ENCODE data around the gene C9orf153.

Gene C9orf153

DNA sequence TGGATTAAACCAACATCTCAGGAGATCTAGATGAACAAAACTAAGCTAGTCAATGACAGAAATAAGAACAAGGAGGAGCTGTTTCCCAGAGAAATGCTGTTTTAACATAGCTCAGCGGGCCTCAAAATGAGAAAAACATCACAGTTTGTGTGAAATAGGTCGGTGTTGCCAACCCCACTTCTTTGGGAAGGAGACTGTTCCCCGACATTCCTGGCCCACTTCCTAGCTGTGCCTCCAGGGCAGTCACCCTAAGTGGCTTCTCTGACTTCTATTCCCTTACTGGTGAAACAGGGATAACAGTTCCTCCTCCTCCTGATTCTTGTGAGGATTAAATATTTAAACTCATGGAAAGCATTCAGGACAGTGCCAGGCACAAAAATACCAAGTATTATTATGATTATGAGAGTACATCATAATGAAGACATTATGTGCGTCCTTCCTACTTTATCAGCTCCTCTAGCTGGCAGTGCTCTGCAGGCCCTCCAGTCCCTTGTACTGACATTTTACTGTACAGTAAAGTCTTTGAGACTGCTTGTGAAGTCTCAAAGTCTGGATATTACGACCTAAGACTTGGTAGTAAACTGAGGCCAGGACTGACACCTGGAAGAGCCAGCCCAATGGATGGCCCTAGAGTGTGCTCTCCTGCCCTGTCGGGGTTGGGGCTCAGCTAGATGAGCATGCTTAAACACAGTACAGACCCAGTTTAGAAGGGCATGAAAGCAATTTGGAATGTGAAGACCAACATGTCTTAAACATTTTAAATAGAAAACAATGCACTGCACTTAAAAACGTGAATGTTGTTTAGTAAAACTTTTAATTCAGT, 15.6 kb upstream of the C9orf153 start:
- no peak for FAIRE-seq
- no peak for DNase-seq (ENCODE audit: extremely low spot score, insufficient read length, low read depth)

DNA sequence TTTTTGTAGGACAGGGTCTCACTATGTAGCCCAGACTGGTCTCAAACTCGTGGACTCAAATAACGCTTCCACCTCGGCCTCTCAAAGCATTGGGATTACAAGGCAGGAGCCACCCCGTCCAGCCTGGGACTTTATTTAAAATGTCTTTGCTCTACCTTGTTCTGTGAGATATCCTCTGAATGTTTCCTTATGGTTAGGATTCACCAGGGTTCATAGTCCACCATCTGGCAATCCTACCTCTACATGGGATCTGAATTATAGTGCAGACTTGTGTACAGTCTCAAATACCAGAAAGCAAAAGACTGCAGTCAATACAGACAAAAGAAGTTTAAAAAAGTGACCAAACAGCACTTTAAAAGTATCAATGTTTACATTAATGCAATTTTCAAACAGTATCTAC, 12.8 kb upstream of the C9orf153 start:
- DNase-seq (ENCODE audit: extremely low spot score, insufficient read length, low read depth) (no peak), FAIRE-seq (no peak)

DNA sequence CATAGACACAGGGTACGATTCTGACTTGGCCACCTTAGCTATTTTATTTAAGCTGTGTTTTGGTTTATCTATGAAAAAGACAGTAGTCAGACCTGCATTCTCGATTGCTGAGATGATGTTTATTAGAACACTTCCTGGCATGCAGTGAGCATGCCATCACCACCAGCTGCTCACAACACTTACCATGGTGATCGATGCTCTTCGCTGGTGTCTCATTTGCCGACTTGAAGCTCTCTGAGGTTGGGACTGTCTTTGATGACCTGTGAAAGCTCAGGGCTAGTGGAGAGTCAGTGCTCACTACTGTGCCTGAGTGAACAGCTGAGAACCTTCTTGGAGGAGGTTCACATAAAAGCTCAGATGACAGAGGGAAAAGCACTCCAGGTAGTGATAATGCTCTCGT, 4.4 kb upstream of the C9orf153 start:
- FAIRE-seq = no peak
- no peak for DNase-seq (ENCODE audit: extremely low spot score, insufficient read length, low read depth)

DNA sequence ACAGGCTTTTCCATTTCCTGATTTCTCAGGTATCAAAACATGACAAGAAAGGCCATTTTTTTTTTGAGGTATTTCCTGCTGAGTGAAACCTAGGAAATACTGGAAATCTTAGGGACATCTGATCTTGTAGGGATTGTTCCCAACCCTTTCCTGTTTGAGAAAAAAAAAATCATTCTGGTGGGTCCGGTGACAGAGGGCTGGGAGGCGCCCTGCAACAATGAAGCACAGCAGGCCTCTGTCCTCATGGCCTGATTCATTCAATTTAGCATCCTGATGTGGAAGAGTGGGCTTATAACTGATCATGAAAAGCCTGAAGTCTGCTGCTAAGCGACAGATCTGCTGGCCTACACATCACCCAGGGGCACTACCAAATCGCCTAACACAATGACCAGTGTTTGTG, 3.0 kb upstream of the C9orf153 start:
- DNase-seq (ENCODE audit: extremely low spot score, insufficient read length, low read depth) (no peak), FAIRE-seq (no peak)

DNA sequence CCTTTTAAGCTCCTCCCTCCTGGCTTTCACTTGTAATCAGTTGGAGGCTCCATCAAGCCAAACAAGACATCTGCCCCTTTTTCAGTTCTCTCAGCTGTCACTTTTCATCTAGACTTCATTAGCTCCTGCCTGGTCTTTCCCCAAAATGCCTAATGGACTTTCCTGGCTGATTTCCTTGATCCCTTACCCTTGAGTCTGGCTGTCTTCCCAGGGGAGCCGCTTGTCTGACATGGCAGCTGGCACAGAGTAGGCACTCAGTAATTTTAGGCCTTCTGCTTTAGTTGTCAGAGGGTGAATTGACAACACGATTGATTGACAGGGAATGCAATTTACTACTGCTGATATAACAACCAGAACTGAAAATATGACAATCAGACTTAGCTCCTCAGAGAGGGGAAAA, 2.1 kb downstream of the C9orf153 start:
- DNase-seq (ENCODE audit: extremely low spot score, insufficient read length, low read depth) (no peak), FAIRE-seq (no peak)

DNA sequence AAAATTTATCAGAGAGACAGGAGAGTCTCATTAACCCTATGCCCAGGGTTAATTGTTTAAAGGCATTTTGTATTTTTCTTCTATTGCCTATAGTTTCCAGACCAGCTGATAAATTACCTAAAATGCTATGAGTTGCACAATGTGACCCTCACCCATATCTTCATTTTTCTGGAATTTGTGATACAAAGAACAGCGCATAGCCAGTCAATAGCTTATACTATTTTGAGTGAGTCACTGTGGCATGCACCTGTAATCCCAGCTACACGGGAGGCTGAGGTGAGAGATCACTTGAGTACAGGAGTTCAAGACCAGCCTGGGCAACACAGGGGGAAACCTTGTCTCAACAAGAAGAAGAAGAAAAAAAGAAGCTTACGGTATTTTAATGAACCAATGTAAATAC, 2.8 kb downstream of the C9orf153 start:
- no peak for FAIRE-seq
- DNase-seq (ENCODE audit: extremely low spot score, insufficient read length, low read depth) = no peak

DNA sequence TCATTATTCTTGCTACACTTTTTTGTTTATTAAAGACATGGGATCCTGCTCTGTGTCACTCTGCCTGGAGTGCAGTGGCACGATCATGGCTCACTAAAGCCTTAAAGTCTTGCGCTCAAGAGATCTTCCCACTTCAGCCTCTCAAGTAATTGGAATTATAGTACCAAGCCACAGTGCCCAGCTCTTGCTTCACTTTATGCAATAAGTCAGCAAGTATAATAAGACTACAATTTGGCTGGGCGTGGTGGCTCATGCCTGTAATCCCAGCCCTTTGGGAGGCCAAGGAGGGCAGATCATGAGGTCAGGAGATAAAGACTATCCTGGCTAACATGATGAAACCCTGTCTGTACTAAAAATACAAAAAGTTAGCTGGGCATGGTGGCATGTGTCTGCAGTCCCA, 5.9 kb downstream of the C9orf153 start:
- no peak for DNase-seq (ENCODE audit: extremely low spot score, insufficient read length, low read depth)
- FAIRE-seq = no peak

DNA sequence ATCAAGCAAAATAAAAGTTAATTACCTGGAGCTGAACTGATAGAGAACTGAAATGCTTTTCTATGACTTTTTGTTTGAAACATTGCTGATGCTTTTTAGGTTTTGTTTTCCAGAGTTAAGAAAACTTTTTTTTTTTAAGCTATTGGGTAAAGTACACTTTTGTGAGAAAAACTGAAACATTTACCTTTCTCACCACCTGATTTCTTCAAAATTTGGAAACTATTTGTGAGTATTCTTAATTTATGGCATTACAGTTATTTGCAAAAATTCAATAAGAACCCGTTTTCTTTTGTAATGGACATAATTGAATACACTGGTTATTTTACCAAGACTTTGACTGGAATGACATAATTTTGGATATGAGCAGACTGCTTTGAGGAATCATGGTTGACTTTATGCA, 6.6 kb downstream of the C9orf153 start:
- no peak for DNase-seq (ENCODE audit: extremely low spot score, insufficient read length, low read depth)
- FAIRE-seq = no peak

DNA sequence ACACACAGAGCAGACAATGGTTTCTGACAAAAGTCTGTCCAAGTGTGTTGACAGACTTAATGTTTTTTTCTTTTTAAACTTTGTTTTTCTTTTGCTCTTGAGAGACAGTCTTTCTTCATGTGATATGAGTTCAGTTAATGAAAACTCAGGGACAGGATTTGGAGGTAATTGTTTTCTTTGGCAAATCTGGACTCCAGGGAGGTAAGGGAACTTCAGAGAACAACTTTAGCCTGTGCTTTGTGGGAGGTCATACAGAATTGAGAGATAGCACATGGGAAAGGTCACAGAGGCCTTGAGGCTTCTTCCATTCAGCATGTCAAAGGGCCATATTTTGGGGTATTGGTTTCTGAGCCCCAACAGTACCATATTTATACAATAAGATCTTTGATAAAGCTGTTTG, 9.3 kb downstream of the C9orf153 start:
- FAIRE-seq (no peak), DNase-seq (ENCODE audit: extremely low spot score, insufficient read length, low read depth) (no peak)

DNA sequence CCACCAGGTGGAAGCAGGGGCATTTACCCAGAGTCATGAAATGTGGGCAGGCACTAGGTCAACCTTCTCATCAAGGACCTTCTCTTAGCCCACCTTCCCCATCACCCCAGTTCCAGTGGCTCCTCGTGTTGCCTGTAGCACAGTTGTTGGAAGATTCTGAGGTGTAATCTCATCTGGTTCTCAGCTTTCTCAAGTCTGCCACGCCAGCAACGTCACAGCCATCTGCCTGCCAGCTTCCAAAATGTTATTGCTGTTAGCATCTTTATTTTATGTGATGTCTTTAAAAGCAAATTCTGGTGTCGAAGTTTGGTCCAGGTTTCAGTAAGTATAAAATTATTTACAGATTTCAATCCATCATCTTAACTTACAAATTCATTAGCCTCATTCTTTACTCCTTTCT, 10.7 kb downstream of the C9orf153 start:
- no peak for DNase-seq (ENCODE audit: extremely low spot score, insufficient read length, low read depth)
- no peak for FAIRE-seq

DNA sequence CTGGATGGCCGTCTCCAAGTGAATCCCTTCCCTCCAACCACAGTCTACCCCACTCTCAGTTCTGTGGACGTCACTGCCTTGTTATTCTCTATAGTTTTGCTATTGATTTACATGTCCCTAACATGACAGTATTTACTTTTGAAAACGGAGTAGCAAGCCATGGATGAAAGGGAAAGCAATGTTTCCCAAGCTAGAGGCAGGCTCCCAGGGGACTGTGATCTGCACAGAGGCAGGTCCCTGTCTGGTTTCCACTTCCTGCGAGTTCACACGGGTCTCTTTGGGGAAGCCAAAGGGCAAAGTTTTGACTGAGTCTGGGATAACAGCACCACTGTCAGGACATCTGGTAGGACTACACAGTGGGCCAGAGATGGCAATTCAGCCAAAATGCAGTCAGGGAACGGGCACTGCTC, 12.7 kb downstream of the C9orf153 start:
- peak; percentile 86 for FAIRE-seq
- peak; percentile 32 for DNase-seq (ENCODE audit: extremely low spot score, insufficient read length, low read depth)

DNA sequence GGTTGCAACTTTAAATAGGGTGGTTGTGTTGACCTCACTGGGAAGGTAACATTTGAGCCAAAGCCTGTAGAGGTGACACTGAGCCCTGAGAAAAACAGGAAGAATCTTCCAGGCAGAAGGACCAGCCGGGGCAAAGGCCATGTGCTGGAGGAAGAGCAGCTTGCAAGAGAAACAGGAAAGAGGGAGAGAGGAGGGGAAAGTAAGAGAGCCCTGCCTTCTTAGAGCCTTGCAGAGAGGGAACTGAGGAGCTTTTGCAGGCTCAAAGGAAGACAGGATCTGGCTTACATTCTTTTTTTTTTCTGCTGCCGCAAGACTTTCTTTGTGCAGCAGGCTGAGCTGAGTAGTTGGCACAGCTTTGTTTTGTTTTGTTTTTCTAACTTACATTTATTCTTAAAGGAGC, 17.4 kb downstream of the C9orf153 start:
- FAIRE-seq (no peak), DNase-seq (ENCODE audit: extremely low spot score, insufficient read length, low read depth) (no peak)

DNA sequence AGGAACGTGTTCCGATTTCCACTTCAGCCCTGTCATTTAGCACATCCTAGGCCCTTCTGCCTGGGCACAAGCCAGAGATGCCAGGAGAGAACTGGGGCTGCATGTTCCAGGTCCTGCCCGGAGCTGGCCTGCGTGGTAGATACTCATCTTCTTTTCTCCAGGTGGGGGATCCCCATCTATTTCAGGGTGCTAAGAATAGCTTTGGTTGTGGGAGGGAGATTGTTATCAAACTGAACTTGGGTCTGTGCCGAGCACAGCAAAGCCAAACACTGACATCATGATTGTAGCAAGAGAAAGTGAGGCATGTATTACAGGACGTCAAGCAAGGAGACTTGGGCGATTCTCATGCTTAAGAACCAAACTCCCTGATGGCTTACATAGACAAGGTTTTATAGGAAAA, 18.2 kb downstream of the C9orf153 start:
- FAIRE-seq = no peak
- DNase-seq (ENCODE audit: extremely low spot score, insufficient read length, low read depth) = no peak

DNA sequence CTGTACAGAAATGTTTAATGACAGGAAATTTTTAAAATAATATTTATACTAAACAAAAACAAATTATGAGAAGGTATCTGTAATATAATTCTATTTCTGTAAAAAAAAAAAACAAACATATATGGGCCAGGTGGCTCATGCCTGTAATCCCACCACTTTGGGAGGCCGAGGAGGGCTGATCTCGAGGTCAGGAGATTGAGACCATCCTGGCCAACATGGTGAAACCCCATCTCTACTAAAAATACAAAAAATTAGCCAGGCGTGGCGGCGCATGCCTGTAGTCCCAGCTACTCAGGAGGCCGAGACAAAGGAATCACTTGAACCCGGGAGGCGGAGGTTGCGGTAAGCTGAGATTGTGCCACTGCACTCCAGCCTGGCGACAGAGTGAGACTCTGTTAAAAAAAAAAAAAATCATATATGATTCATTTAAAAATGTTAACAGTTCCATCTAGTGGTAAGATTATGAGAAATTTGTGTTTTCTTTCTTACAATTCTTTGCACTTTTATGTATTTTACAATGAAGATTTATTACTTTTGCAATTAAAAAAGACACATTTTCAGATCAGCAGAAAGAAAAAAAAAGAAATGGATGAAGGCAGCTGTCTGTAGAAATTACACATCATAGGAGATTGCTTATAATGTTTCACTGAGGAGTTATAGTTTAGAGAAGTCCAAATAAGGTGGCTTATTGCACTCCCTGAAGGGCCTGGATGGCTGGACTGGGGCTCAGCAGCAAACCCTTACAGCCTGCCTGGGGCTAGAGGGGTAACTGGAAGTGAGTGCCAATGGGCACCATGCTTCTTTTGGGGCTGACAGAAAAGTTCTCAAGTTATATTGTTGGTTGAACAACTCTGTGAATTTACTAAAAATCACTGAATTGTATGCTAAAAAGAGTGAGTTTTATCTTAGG, 20.3 kb downstream of the C9orf153 start:
- FAIRE-seq = no peak

DNA sequence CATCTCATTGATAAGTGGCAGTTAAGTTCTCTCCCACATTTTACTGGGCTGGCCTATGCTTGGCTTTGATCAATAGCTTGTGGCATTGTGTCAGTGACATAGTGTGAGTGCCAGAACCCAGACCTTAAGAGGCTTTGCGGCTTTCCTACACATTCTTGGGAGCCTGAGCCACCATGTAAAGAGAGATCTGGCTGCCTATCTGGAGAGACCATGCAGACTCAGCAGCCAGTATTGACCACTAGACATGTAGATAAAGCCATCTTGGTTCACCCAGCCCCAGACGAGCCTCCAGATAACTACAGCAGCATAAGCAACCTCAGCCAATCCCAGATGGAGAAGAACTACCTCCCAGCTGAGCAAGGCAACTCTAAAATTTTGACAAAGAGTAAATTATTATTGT, 28.6 kb downstream of the C9orf153 start:
- no peak for DNase-seq (ENCODE audit: extremely low spot score, insufficient read length, low read depth)
- FAIRE-seq = no peak

More for the DNA sequence above, 20.3 kb downstream of the C9orf153 start:
- DNase-seq (ENCODE audit: extremely low spot score, insufficient read length, low read depth) = no peak

DNA sequence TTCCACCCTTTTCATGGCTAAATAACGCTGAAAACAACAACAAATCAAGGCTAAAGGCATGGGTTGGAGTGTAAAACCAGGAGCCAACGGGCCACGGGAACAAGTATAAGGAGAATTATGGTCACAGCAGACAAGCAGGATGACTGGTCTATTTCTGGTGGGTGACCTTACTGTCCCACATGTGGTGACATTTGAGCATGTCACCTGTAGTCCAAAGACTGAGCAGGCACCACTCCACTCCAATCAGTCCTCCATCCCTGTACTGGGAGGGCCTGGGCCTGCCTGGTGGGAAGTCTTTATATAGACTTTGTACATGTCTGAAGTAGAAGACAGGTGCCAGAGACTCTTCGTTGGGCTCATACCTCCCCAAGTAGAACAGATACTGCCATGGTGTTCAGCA, 36.8 kb downstream of the C9orf153 start:
- DNase-seq (ENCODE audit: extremely low spot score, insufficient read length, low read depth) = no peak
- no peak for FAIRE-seq

DNA sequence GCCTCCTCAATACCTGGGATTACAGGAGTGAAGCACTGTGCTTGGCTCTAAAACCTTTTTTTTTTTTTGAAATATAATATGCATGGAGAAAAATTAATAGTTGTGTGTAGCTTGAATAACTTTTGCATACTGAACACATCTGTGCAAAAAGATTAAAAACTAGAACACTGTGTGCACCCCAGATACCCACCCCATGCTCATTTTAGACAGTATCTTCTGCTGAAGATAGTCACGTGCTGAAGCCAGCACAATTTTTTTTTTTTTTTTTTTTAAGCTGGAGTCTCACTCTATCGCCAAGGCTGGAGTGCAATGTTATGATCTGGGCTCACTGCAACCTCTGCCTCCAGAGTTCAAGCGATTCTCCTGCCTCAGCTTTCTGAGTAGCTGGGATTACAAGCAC, 39.9 kb downstream of the C9orf153 start:
- no peak for FAIRE-seq

DNA sequence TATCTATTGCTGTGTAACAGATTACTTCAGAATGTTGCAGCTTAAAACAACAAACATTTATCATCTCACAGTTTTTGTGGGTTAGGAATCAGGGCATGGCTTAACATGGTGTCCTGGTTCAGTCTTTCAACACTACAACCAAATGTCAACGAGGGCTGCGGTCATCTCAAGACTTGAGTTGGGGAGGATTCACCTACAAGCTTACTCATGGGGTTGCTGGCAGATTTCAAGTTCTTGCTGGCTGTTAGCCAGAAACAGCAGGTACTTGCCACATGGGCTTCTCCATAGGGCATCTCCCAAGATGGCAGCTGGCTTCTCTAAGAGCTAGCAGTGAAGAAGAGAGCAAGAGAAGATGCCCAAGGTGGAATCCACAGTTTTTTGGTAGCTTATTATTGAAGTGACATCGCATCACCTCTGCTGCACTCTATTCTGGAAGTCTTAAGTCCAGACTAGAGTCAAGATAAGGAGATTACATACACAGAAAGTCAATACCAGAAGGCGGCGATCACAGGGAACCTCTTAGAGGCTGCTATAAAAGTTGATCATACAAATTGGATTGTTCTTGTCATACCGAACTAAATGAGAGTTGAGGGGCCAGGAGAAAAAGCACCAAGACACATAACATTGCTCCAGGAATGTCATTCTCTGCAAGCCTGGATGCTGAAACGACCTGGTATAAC, 42.2 kb downstream of the C9orf153 start:
- DNase-seq (ENCODE audit: extremely low spot score, insufficient read length, low read depth) = no peak
- FAIRE-seq = no peak

More for the DNA sequence above, 39.9 kb downstream of the C9orf153 start:
- DNase-seq (ENCODE audit: extremely low spot score, insufficient read length, low read depth) = no peak

DNA sequence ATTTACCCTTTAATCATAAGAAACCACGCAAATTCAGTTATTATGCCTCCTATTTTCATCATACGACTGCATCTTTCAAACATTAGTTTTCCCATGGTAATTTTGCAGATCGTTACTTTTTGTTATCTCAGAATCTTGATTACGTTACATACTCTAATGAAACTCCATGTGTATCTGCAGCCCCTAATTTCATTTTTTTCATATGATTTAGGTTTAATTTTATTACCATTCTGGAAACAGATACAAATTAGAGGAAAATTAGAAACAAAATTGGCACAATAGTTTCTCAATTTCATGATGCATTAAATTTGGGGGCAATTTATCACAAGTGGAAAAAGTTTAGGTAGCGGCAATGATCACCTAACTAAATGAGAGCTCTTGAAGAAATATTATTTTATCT, 52.3 kb downstream of the C9orf153 start:
- FAIRE-seq (no peak), DNase-seq (ENCODE audit: extremely low spot score, insufficient read length, low read depth) (no peak)

DNA sequence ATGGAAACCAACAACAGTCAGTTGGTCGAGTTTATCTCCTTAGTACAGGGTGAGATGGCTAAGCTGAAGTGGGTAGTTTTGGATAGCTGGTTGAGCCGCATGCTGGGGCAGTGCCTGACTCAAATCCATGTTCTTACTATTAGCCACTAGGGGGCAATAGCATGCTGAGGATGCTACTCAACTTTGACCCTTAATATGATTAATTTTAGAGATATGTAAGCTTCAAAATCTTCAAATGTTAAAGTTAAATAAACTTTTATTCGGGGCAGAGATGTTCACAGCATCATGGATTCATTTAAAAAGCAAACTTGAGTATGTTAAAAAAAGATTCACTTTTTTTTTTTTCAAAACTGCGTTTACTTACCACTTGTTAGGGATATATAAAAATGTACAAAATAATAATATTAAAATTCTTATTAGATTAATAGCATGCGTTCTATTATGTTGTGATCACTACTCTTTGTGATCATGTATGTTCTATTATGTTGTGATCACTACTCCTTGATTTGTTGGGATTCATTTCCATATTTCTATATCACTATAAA, 57.0 kb downstream of the C9orf153 start:
- peak; percentile 92 for FAIRE-seq
- peak; percentile 17 for DNase-seq (ENCODE audit: extremely low spot score, insufficient read length, low read depth)

Measured in GM18507 (cell line).